ENCODE results near the gene NFIB.

Gene NFIB

DNA sequence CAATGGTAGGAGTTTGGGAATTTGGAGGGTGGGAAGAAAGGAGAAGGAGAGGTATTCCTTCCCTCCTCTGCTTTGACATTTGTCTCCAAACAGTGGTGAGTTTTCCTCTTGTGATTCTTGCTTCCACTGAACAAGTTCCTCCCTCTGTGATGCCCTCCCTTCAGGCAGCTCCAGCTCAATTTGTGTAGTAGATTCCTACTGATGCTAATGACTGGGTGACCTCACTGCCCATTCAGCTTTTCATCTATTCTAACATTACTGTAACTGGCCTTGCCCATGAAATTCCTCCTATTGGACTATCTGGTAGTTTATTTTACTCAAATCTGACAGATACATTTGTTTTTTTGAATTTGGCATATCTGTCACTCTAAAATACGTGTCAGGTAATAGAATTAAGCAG, 121.4 kb downstream of the NFIB start:
- no peak overlapping the region for H3K4me3 ChIP-seq (ENCODE audit: low read depth, low read length)

DNA sequence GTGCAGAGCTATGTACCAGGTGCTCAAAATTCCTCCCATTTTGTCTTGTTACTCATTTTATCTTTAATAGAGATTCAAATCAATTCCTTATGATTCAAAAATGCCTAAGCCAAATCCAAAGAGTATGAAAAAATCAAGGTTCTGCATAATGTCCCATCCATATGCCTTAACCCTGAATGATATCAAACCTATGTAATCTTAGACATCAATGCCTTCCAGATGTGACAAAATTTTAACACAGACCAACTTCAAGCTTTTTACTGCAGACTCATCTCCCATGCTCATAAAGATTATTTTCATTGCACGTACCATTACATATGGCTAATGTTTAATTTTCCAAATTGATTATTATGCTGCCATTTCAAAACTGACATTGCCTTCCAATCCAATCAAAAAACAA, 122.4 kb downstream of the NFIB start:
- no peak overlapping the region for H3K4me3 ChIP-seq (ENCODE audit: low read depth, low read length)

DNA sequence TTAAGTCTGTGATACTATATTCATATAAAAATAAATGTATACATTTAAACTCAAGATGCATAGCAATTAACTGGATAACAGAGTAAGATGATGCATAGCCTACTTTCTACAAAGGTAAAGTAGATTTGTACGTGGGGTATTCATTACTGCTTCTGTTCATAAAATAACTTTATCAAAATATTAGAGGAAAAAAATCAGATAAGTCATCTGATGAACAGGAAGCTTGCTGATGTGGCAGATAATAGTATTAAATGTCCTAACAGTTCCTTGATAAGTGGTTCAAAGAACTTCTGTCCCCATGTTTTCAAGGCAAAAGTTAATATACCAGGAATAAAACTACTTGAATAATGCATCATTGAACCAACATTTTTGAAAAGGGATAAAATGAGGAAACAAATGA, 123.7 kb downstream of the NFIB start:
- no peak overlapping the region for H3K4me3 ChIP-seq (ENCODE audit: low read depth, low read length)

DNA sequence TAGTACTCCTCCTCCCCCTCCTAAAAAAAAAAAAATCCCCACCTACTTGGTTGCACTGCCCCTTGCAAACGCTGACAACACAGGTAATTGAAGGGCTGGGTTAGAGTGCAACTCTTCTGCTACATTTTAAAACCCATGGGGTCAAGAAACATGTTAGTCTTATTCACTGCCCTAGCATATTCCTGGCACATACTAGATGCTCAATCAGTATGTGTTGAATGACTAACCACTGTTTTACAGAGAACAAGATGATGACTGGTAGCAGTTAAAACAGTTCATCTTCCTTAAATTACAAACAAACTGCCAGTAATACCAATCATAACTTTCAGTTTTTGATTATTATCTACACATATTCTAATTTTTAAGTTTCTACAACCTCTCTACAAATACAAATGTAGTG, 124.4 kb downstream of the NFIB start:
- no peak overlapping the region for H3K4me3 ChIP-seq (ENCODE audit: low read depth, low read length)

DNA sequence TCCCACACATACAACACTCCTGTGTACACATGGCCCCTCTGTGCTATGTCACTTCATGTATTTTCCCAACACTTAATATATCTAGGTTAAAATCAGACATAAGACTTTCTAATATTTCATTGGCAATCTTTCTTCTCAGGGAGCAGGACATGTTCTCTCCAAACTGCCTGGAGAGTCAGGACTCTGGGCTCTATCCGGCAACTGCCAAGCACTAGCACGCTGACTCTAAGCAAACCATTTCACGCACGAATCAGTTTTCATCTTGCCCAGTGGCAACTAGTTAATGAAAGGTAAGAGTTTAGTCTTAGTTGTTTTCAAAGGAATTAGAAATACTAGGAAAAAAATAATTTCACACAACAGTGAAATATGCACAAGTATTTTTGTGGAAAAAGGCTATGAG, 124.8 kb downstream of the NFIB start:
- no peak overlapping the region for H3K4me3 ChIP-seq (ENCODE audit: low read depth, low read length)

DNA sequence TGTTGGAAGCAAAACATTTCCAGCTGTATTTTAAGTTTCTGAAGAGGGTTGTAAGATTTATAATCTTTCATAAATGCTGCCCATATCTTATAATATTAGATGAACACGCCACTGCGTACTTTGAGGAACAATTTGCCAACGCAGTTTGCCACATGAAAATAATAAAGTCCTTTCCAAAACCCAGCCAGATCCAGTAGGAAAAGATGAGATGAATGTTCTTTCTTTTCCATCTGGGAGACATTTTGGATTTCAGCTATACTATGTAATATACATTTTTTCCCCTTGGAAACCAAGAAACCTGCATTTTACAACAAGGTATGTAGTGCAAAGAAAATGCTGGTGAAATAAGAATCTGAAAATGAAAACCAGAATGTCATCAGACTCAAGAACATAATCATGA, 125.4 kb downstream of the NFIB start:
- no peak overlapping the region for H3K4me3 ChIP-seq (ENCODE audit: low read depth, low read length)

DNA sequence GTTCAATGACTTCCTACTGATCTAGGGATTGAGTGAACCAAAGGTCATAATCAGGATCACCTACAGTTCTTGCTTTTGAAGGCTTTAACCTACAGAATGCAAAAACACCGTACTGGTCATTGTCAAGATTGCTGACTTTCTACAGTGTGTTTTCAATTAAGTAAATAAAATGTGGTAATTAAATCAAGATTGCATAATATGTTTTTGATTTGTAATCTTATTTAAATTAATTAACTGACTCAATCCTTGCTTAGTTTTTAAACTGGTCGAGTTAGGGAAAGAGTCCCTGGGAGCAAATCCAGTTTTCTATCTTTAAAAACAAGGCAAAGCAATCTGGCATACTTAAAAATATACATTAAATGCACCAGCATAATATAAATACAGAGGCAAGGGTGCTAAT, 125.9 kb downstream of the NFIB start:
- H3K4me3 ChIP-seq (ENCODE audit: low read depth, low read length): no peak overlapping the region

DNA sequence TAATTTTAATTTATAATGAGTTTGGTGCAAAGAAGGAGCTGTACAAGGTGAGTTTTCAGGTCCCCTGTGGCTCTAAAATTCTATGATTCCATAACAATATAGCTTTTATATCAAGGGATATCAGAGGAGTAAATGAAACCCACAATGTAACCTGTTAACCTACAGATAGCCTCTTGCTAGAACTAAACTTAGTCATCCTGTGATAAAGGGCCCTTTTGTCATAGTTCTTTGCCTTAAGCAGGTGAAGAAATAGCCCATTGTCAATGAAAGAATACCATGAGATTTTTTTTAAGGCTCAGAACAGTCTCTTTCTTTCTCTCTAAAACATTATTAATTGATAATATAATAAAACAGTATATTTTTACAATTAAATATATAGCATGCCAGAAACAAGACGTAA, 127.8 kb downstream of the NFIB start:
- no peak overlapping the region for H3K4me3 ChIP-seq (ENCODE audit: low read depth, low read length)

DNA sequence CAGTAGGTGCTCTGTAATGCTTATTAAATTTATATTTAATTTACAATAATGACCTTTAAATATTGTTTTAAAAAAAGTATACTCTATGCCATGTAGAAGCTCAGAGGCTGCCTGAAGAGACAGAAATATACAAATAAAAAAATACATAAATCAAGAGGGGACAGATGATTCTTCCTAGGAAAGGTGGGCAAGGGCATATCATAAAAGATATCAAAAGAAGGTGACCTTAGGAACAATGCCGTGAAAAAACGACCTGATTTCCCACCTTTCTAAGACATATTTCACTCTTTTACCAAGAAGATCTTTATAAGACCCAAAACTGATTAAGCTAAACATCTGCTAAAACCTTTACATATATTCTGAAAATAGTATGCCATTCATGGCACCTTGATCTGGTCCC, 128.9 kb downstream of the NFIB start:
- no peak overlapping the region for H3K4me3 ChIP-seq (ENCODE audit: low read depth, low read length)

DNA sequence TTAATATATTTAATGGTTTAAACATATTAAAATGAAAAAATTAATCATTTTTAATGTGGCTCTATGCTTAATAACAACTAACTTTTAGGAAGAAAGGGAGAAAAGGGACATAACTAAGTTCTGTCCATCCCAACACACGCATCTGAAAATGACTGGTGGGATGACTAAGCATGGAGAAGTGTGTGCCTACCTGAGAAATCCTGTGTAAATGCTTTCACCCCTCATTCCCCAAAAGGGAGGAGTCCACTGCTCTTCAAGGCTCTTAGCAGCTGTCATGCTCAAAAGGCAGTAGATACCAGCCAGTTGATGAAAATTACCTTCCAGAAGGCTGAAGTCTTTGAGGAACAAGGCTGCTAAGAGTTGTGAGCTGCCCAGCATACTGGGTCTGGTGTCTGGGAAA, 130.9 kb downstream of the NFIB start:
- no peak overlapping the region for H3K4me3 ChIP-seq (ENCODE audit: low read depth, low read length)

DNA sequence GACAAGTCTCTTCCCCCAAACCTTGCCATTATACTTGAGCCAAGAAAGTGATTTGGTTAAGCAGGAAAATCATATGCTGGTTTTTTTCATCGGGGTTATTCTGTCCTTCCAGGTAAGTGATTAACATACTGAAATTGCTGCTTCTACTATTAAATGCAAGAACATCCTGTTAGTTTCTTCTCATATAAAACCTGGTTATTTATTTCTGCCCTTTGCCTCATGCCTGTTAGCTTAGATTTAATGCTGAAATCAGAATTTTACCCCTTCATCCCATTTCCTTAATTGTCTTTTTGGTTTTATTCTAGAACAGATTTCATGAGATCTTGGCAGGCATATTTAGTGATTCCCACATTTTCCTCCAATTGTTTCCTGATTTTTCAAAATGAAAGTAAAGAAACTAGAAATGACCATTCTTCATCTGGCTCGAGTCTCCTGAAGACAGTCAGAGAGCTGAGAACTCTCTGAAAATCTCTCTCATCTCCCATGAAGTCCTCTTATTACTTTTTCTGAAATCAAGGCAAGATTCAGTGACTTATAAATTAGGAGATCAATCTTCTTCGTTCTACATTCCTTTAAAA, 132.9 kb downstream of the NFIB start:
- H3K4me3 ChIP-seq (ENCODE audit: low read depth, low read length): no peak overlapping the region

DNA sequence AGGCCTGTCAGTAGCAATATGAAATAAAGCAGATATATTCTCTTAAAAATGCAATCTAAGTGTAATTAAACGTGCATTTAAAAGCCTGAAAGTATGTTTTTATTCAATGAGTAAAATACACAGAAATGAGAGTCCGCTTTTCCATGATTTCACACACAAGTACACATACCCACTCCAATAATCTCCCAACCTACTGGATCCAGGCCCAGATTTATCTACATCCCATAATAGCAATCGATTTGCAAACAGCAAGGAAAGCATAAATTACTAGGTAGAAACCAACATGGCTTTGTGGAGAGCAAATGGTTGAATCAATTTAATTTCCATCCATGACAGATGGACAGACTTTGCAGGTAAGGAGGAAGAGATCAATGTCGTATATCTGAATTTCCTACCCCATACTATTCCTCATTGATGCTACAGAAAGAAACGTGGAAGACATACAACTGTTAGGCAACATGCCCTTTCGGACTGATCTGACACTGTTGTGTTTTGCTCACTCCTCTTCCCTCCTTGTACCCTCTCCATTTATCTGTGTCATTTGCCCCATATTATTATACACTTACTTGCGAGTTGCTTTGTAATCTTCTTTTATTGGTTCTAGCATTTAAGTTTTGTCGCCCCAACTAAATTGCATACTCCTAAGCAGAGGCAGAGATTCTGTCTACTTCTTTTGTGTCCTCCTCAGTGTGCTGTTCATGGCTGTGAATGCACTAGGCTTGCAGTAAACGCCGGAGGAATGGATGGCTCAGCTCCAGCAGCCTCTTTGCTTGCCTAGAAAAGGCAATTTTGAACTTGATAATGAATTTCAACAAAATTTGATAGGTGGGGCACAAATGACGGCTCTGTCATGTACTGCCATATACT, 133.6 kb downstream of the NFIB start:
- H3K4me3 ChIP-seq (ENCODE audit: low read depth, low read length): no peak overlapping the region

DNA sequence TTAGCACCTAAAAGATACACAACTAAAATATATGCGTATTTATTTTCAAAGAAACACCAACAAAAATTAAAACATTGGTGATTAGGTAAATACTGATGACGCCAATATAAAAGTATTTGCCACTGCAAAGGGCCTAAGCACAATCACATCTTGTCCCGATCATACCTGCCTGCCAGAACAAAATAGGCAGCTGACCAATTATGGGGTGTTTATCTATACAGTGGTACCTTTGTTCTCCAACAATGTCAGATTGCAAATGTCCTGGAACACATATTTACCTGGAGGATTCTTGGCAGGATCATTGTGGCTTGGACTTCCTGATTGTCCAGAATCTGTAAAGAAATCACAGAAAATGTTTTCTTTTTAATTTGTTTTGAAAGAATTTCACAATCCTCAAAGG, 134.5 kb downstream of the NFIB start:
- no peak overlapping the region for H3K4me3 ChIP-seq (ENCODE audit: low read depth, low read length)

DNA sequence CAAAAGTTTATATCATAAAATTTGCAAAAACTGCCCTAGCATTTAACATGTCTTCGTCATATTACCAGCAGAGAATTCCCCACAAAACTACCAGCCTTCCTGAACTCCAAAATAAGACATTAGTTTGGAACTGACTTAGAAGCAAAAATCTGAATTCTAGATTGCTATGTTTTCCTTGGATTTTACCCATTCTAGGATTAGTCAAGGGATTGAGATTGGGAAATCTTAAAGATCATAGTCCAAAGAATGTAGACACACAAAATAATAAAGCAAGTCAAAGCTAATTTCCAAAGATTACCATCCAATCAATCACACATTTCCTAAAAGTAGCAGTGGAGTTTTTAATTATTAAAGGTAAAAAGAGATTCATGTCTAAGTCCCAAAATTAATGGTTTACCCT, 138.2 kb downstream of the NFIB start:
- H3K4me3 ChIP-seq (ENCODE audit: low read depth, low read length): no peak overlapping the region

DNA sequence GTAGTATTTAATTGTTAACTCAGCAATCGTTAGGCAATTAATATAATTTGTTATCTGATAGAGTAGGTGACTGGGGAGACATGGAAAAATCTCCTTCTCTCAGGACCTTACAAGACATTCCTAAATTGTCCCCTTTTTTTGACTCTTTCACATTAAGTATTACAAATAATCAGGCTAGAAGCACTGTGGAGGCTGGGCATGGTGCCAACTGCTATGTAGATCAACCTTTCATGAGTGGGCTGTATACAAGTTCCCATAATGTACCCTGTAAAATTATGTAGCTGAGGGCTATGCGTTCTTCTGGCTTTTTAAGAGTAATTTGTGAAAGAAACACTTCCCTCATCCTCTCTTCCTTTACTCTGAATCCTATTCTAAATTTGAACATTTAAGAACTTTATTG, 140.2 kb downstream of the NFIB start:
- H3K4me3 ChIP-seq (ENCODE audit: low read depth, low read length): no peak overlapping the region

DNA sequence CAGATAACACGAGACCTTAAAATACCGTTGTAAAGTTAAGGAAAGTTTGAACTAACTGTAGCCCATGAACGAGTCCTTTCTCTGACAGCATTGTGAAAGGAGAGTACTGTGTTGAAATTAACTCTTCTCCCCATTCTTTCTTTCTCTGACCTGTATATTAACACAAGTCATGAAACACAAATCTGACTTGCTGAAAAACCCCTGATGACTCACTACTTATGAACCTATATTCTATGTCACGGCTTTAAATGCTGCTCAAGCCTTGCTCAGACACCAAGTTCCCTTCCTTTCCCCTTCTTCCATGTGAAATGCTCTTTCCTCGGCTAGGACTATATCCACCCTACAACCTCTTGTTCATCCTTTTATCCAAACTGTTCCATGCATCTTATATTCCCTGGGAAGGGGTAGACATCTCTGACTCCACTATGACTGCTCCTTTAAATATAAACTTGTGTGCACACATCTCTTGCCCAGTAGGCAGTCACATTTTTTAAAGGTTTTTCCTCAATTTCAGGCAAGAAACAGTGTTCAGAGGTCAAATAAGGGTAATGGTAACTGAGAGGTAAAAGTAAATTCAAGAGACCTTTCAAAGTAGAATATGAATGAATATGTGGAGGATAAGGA, 142.9 kb downstream of the NFIB start:
- no peak overlapping the region for H3K4me3 ChIP-seq (ENCODE audit: low read depth, low read length)

DNA sequence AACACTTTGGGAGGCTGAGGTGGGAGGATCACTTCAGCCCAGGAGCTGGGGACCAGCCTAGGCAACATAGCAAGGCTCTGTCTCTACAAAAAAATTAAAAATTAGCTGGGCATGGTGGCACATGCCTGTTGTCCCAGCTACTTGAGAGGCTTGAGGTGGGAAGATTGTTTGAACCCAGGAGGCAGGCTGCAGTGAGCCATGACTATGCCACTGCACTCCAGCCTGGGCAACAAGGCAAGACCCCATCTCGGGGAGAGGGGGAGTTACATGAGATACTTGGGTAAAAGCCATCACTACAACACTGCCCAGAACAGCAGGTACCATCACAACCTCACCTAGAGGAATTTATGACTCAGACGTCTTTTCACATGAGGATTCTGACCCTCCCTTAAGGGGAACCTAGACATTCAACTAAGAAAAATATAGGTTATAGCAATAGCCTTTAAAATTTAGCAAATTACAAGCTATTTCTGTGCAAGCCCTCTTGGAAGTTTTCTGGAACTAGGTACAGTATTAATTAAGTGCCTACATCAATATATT, 143.5 kb downstream of the NFIB start:
- no peak overlapping the region for H3K4me3 ChIP-seq (ENCODE audit: low read depth, low read length)

DNA sequence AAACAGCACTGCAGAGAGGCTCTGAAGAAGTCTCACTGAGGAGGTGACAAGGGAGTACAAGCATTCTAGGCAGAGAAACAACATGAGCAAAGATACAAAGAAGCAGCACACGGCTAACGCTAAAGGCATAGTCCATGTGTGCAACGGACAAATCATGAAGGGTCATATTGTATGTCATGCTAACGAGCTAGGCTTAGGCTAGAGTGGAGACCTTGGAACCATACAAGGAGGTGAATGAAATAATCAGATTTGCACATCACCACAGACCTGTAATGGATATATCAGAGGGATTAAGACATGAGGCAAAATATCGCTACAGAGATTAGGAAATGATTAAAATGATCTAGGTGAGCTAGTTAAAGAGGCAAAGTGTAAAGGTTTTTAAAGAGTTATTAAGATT, 145.6 kb downstream of the NFIB start:
- H3K4me3 ChIP-seq (ENCODE audit: low read depth, low read length): no peak overlapping the region

DNA sequence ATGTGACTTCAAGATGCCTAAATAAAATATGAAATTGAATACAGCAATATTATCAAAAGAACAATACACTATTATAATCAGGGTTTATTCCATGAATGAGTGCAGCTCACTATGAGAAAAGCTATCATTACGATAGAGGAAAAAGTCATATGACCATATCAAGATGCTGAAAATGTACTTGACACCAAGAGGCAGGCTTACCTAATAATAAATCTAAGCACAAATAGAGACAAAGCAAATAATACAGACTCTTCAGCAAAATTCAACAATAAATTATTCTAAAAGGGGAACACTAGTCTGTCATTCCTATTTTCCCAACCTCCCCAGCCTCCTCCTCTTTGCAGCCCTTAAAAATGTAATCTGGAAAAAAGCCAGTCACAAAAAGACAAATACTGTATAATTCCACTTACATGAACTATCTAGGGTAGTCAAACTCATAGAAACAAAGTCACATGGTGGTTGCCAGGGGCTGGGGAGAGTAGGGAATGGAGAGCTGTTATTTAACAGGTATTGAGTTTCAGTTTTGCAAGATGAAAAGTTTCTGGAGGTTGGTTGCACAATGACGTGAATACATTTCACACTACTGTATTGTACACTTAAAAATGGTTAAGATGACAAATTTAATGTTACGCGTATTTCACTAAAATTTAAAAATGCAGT, 148.4 kb downstream of the NFIB start:
- H3K4me3 ChIP-seq (ENCODE audit: low read depth, low read length): no peak overlapping the region

DNA sequence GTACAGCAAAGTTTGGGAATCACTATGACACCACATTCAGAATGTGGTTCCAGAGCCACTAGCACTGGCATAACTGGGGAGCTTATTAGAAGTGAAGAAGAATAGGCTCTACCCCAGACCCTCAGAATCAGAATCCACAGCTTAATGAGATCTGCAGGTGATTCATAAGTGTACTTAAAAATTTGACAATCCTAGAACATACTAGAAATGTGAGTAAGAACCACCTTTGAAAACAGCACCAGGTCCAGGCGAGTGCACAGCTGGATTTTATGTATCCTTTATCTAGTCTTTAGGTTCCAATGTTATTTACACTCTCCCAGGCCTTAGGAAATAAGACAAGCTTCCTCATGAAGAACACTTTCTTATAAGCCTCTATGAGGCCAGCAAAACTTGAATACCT, 149.0 kb downstream of the NFIB start:
- H3K4me3 ChIP-seq (ENCODE audit: low read depth, low read length): no peak overlapping the region

DNA sequence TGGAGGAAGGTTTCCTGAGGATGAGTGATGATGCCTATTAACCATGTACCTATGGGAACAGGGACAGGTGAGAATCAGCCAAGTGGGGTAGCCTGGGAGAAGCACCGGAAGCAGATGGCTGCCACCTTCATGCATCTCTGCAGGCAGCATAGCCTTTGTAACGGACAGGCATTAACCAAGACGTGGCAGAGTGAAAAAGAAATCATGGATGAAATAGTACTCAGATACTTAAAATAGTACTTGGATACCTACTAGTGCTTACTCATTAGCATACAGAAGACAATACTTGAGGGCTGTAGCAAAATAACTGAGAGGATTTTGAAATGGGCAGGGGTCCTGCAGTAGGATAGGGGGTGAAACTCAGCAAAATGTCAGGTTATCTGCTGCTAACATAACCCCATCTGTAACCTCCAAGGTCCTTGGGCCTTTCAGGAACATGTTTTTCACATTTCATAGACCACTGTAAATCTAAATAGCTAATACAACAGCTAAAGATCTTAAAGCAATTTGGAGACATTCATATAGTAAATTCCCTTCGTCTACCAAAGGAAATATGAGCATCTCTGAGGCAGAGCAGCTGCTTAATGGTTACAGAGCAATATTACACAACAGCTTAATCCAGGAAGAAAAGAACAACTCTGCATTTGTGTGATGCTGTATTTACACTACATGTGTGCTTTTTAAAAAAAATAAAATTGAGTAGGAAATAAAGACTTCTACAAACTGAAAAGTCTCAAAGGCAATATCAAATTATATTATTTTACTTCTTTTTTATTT, 154.3 kb downstream of the NFIB start:
- no peak overlapping the region for H3K4me3 ChIP-seq (ENCODE audit: low read depth, low read length)
